Activated T-cell treated with anti-CD3 and anti-CD28 coated beads for 4 hours (primary cell): ENCODE data around the gene CTNNB1.

ENCODE experiments used
- DNase-seq: peaks from one replicate; pipeline ENCODE4 v3.0.0-alpha.2; 2020

CTNNB1 gene

DNA sequence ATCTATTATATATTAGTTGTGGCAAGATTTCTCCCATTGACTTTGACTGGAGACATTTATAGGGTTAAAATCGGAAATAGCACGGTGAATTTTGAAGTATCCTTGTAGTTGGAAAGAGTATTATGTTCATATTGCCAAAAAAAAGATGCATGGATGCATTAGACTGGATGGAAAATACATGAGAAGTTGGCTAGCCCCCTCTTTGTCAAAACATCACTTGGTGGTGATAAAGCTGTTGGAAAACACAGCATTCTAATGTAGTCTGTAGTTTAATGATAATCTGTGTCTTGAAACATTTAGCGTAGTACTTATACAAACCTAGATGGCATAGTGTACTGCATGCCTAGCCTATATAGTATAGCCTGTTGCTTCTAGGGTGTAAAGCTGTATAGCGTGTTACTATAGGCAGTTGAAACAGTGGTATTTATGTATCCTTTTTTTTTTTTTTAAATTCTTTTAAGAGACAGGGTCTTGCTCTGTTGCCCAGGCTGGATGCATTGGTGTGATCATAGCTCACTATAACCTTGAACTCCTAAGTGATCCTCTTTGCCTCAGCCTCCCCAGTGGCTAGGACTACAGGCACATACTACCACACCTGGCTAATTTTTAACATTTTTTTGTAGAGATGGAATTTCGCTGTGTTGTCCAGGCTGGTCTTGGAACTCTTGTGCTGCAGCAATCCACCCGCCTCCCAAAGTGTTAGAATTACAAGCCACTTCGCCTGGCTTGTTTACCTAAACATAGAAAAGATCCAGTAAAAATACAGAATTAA, 21.8 kb downstream of the CTNNB1 start:
- no peak for DNase-seq

DNA sequence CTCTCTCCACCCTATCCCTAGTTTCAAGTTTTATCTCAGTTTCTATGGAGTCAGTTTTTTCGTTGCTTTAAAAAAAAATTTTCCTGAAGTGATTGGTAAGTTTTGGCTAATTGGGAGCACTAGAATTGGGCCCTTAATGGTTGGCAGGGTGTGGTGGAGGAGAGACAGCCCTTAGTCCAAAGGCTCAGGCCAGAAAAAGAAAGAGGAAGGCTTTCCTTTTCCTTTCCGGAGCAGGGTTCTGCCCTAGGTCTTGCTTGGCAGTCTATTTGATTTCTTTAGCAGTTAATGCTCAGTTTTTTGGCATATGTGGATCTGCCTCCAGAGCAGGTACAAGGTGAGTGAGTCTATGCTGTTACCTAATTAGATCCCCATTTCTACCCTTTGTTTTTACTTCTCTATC, 22.7 kb downstream of the CTNNB1 start:
- no peak for DNase-seq

DNA sequence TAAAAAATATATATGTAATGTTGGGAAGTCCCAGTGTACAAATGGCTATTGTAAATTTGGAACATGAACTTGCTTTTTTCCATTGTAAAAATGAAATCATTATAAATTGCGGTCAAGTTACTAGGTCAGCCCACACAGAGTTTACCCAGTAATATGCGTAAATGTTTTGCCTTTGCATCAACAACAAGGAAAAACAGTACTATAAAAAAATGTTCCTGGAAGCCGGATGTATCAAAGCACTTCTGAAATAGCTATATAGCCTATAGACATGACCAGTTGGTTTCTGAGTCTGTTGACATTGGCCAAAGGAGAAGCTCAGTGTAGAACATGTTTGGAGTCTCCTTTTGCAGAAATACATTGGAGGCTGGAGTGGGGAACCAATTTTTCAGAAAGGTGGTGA, 23.2 kb downstream of the CTNNB1 start:
- no peak for DNase-seq

DNA sequence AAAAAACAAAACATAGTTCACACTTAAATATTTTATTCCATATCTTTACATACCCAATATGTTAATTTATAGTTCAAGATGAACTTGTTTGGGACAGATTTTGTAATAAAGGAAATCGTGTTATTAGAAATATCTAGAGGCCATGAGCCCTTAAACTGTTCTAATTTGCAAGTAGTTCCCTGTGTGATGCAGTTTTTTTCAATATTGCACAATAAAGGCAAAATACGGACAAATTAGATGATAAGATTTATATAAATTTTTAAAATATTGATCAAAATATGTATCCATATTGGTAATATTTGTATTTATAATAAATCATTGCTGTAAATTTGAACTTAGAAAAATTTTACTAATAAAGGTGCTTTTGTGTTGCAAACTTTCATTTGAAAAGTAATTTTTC, 23.8 kb downstream of the CTNNB1 start:
- DNase-seq = no peak

DNA sequence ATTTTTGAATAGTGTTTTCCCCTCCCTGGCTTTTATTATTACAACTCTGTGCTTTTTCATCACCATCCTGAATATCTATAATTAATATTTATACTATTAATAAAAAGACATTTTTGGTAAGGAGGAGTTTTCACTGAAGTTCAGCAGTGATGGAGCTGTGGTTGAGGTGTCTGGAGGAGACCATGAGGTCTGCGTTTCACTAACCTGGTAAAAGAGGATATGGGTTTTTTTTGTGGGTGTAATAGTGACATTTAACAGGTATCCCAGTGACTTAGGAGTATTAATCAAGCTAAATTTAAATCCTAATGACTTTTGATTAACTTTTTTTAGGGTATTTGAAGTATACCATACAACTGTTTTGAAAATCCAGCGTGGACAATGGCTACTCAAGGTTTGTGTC, 24.4 kb downstream of the CTNNB1 start:
- DNase-seq = no peak

DNA sequence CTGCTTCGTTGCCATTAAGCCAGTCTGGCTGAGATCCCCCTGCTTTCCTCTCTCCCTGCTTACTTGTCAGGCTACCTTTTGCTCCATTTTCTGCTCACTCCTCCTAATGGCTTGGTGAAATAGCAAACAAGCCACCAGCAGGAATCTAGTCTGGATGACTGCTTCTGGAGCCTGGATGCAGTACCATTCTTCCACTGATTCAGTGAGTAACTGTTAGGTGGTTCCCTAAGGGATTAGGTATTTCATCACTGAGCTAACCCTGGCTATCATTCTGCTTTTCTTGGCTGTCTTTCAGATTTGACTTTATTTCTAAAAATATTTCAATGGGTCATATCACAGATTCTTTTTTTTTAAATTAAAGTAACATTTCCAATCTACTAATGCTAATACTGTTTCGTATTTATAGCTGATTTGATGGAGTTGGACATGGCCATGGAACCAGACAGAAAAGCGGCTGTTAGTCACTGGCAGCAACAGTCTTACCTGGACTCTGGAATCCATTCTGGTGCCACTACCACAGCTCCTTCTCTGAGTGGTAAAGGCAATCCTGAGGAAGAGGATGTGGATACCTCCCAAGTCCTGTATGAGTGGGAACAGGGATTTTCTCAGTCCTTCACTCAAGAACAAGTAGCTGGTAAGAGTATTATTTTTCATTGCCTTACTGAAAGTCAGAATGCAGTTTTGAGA, 25.0 kb downstream of the CTNNB1 start:
- DNase-seq = no peak

DNA sequence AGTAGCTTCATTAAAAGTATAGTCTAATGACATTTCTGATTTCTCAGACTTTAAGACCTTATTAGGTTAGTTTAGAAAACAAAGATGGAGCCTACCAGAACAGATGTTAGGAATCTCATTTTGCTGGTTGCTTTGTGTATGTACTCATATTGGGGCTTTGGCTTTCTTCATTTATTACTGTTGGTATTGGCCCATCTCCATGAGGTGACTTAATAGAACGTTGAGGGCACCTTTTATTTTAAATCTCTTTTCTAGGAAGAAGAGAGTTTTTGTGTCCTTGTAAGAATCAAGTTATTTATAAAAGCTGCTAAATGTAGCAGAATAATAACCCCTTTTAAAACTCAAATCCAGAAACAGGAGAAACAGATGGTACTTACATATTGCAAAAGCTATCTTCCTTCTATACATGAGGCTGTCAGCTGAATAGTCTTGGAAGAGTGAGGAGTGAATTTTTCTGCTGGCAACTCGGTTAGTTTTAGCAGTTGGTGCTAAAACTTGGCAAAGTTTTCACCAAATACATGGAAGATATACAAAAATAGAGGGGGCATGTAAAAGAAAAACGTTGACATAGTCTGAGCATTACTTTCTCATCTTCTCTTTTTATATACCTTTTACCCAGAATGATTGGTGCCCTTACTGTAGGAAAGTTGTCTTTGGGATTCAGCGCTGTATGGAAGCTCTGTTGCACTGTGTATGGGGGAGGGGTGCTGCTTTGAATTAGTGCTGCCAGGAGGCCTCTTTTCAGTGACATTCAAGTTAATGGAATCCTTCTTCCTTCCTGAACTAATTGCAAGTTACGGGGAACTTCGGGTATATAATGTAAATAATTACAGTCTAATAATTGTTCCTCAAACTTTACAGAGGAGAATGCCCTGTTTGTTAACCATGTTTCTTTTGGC, 35.8 kb downstream of the CTNNB1 start:
- no peak for DNase-seq

DNA sequence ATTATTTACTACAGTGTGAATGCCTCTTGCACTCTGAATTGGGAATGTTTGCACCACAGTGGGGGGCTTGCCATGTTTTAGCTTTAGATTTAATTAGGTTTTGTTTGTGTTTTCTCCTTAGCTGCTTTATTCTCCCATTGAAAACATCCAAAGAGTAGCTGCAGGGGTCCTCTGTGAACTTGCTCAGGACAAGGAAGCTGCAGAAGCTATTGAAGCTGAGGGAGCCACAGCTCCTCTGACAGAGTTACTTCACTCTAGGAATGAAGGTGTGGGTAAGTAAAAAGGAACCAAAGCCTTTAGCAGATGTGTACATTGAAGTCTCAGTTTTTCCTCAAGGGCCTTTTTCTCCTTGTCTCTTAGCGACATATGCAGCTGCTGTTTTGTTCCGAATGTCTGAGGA, 36.9 kb downstream of the CTNNB1 start:
- DNase-seq = no peak

DNA sequence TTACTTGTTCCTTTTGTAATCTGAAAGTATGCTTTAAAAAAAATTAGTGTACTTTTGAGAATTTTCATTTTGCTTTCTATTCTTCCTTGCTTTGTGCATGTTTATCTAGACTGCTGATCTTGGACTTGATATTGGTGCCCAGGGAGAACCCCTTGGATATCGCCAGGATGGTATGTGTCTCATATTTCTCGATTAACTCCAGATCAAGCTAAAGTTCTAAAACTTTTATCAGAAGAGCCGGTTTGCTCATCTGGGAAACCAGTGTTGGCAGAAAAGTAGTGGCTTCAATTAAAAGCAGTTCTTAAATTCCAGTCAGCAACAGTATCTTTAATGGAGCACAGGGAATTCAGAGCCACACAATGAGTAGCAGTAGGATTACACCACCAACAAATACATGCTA, 38.6 kb downstream of the CTNNB1 start:
- DNase-seq = no peak

DNA sequence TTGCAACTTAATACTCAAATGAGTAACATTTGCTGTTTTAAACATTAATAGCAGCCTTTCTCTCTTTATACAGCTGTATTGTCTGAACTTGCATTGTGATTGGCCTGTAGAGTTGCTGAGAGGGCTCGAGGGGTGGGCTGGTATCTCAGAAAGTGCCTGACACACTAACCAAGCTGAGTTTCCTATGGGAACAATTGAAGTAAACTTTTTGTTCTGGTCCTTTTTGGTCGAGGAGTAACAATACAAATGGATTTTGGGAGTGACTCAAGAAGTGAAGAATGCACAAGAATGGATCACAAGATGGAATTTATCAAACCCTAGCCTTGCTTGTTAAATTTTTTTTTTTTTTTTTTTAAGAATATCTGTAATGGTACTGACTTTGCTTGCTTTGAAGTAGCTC, 40.3 kb downstream of the CTNNB1 start:
- DNase-seq = no peak

DNA sequence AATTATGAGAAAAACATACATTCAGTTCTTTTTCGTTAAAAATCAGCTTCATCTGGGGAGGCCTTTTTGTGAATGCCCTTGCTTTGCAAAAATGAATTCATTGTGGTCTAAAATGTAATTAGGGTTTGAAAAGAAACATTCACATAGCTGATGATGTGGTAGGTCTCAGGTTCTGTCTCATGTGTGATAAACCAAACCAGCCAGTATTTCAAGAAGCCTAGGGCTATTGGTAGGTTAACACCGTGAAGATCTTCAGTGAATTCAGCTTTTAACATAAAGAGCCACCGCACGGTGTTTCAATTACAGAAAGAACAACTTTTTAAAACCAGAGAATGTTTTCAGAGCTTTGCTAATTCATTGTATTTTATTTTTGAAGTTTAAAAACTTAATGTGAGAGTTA, 41.9 kb downstream of the CTNNB1 start:
- no peak for DNase-seq

DNA sequence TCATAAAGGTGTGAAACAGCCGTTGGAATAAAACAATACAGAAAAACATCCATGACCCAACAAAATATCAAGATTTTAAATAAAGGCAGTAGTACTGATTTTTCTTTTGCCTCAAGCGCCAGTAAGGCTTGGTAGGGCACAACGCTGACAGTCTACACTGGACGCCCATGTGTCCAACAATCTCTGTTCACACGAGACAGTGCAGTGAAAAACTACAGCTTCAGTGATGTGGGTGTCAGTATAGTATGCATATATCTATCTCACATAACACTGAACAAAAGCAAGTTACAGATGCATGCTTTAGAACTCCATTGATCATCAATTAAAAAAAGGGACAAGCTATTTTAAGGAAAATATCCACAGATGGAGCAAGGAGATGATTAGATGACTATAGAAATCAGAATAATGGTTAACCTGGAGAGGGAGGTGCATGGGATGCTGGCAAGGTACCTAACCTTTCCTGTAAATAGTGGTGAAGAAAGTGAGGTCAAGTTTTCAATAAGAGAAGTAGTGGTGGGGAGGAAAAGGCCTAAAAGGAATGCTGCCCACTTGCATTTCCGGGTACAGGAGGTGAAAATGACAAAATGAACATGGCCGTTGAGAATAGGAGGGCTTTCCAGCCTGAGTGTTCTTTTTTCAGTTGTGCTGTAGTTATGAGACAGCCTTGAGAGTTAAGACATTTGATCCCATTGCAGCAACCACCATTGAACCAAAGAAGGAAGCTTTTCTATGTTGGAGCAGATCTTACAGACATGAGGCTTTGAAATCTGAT, 42.7 kb downstream of the CTNNB1 start:
- no peak for DNase-seq

DNA sequence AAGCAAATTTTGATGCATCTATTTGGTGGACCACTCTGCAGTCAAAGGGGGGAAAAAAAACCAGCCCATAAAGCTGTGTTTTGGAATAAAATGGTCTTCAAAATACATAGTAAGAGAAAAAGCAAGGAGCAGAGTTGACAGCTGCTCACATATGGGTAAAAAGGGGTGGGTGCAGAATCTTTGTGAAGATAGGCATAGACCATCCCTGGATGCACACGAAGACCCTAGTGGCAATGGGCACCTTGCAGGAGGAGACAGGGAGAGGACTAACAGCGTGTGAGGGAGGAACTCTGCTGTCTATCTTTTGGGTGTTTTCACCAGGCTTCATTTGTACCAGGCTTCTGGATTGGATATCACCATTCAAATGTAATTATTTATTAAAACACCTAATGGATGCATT, 43.9 kb downstream of the CTNNB1 start:
- no peak for DNase-seq

DNA sequence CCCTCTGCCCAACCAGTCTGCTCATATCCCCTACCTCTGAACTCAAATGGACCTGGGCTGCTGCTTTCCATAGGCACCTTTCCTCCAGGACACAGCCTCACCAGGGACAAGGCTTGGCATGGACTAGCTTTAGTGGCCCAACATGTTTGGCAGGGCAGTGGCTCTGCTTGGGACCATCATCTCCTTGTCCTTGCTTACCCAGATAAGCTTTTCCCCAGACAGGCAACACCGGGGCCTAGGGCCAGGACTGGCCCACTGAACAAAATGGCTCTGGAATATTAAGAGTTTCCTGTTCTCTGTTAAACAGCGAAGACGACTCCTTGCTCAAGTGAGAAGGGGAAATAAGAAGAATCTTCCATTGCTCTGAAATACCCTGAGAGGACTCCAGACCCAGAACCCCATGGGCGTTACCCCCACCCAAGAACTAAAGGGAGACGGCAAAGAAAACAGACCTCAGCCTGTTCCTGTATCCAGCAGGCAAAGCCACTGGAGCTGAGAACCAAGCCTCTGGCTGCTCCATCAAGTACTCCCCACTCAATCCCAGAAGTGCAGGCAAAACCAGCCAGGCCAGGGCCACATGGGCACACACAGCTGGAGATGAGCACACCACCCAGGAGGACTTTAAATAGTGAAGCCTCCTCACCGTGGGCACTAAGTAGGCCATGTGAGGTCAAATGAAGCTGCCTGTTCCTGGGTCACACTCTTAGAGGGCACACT, 45.5 kb downstream of the CTNNB1 start:
- no peak for DNase-seq

DNA sequence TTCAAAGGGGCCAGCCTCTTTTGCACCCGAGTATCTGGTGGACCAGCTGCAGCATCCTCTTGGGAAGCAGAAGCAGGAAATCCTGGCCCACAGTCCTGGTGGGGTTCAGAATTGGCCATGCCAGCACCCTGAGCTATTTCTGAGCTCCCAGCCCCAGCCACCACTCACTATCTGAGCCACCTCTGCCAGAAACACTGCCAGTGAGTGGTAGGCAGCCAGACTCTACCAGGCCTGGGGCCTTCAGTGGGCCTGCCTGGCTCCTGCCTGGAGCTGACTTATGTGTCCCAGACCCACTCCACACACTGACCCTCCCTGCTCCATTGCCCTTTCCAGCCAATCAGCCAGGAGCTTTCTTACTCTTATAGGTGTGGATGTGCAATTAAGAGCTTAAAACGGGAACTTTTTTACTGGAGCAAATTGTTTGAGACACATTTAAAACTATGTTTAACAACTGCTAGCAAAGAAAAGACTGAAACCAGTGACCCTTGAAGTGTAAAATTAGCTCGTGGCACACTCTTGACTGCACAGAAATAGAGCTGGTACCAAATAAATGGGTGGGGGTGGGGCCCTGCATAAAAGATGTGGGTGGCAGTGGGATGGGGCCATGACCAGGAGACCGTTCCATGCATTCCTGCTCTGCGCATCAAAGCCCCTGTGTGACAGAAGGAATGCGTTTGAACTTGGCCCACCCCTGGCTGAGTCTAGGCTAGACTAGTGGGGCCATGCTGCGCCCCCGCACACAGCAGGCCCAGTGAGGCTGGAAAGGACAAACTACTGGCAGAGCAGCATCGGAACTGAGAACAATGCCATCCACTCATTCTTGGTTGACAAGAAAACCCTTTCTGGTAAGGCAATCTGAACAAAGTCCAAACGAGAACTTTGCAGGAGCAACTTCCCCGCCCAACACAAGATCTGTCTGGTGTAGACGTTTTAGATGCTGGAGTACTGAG, 48.0 kb downstream of the CTNNB1 start:
- DNase-seq = no peak

DNA sequence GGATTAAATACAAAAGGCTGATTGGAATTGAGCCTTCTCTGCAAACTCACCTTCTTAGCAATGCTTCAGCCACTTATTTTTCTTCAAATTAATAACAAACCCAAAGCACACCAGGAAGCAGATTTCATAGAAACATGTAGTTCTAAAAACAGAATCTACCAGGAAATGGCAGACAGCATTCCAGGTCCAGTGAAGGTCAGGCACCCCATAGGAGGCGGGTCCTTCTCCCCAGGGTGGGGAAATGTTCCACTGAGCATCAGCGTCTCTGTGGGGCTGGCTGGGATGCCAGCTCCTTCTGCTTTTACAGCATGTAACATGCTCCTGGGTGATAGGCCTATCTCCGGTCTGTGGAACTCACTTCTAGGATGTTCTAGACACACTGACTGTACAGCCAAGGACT, 49.2 kb downstream of the CTNNB1 start:
- no peak for DNase-seq

DNA sequence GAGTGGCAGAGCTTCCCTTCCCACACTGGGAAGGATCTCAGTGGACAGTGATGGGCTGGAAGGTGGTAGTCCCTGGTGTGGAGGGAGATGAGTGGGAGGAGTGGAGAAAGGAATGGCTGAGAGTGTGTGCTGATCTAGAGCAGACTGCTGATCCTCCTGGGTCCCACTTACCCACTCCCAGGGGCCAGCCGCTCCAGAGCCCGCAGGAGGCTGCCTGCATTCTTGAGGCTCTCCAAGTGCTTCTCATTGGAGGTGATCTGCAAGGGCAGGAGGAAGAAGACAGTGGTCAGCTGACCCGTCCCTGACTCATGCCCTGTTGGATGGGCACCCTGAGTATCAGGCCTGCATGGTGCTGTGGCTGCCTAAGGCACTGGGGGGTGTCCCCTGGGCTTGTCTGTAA, 50.0 kb downstream of the CTNNB1 start:
- DNase-seq = no peak

DNA sequence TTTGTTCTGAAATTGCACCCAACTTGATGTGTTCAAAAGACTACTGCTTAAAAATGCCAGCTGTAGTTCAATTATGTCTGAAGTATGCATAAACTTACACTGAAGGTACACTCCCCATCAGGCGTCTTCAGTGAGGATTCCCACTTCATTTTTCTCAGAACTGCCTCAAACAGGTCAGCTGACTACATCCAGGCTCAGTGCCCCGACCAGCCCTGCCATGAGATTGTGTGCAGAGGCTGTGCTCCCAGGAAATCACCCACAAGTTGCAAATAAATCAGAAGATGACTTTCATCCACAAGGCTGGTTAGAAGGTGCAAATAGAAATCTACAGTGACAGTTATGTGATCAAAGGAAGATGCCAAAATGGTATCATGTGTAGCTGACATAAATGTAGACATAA, 51.5 kb downstream of the CTNNB1 start:
- no peak for DNase-seq

DNA sequence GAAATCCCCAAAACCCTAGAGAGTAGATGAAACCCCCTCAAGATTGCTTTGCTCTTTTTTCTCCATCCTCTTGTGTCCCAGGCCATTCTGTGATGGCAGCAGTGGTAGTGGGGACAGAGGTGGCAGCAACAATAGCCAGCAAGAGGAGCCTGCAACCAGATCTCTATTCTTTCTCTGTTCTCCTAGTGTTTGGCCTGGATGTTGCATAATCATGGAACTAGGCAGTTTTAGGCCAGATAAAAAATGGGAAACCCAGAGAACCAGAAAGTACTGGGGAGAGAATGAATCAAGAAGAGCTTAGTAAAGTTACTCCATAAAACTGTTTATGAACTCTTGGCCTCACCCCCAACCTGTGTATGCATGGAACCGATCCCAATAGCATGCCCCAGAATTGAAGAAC, 52.3 kb downstream of the CTNNB1 start:
- DNase-seq = no peak

DNA sequence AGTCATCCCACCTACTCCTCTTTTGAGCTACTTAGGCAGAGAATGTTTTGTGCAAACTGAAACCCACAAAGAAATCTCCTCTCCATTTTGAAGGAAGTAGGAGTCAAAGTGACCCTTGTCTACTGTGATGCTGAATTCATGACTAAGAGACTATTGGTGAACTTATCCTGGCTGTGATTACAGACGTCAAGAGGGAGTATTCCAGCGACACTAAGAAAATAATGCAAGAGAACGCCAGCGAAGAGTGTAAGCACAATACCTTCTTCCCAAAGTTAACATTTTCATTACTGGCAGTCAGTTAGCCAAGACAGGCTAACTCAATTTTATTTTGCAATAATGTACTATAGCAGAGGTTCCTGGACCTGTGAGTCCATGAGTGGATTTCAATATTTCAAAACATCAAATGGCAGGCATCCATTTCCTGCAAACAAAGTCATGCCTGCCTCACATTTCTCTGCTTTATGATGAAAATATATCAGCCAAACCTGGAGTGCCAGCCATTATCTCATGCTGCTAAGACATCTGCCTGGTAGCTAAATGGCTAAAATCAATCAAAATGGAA, 59.0 kb downstream of the CTNNB1 start:
- DNase-seq = no peak
